Upper lobe of left lung (tissue), 6 donors: ENCODE results near the gene RERE. TPM values are rescaled to one million over a fixed set of nuclear protein-coding genes. Genes with fewer than 3 reads are reported as not detected.

Experiments used
- ATAC-seq, 2 donors: fragments of 200-7000 bp; cut with Tn5 transposase; one replicate each; pipeline ENCODE4 v1.9.1; 2022; ENCODE audit warnings: mild to moderate bottlenecking in 2 of 2, moderate library complexity in 2 of 2; ENCODE audit not compliant: low FRiP score in 2 of 2
- DNase-seq, 2 donors: peaks; one replicate each; pipeline ENCODE4 v3.0.0-alpha.2; 2019 to 2020
- H3K27ac ChIP-seq, 4 donors: fragments of 200-600 bp; sonication (generic); one replicate each; pipeline ENCODE4 v1.5.1; 2016 to 2019
- H3K27me3 ChIP-seq, 4 donors: fragments of 200-600 bp; sonication (generic); one replicate each; pipeline ENCODE4 v1.5.1; 2017 to 2019
- H3K36me3 ChIP-seq, 4 donors: fragments of 200-600 bp; sonication (generic); one replicate each; pipeline ENCODE4 v1.5.1; 2016 to 2019
- H3K4me1 ChIP-seq, 4 donors: fragments of 200-600 bp; sonication (generic); one replicate each; pipeline ENCODE4 v1.5.1; 2018 to 2019
- H3K4me3 ChIP-seq, 4 donors: fragments of 200-600 bp; sonication (generic); one replicate each; pipeline ENCODE4 v1.5.1; 2017 to 2019; ENCODE audit warnings: mild to moderate bottlenecking in 2 of 4, moderate library complexity in 1 of 4
- H3K9me3 ChIP-seq, 4 donors: fragments of 200-600 bp; sonication (generic); one replicate each; pipeline ENCODE4 v1.5.1; 2018 to 2019
- EP300 ChIP-seq, 4 donors: sonication (generic); formaldehyde crosslinking; IDR thresholded peaks; one replicate each; pipeline ENCODE4 v1.5.1; 2017; ENCODE audit warnings: antibody characterized with exemption in 4 of 4, control low read depth in 2 of 4
- POLR2A ChIP-seq, 4 donors: fragments of 450-650 bp; IDR thresholded peaks; one replicate each; pipeline ENCODE4 v1.5.1; 2016 to 2017; ENCODE audit warnings: antibody characterized with exemption in 4 of 4, mild to moderate bottlenecking in 2 of 4
- POLR2AphosphoS5 ChIP-seq, 2 donors: sonication (generic); formaldehyde crosslinking; IDR thresholded peaks; one replicate each; pipeline ENCODE4 v1.5.1; 2017; ENCODE audit warnings: antibody characterized with exemption in 2 of 2
- WGBS, 2 donors: methylation state at CpG; one replicate each; pipeline ENCODE4 v1.1.5; 2017 to 2018; 5-methylcytosine and 5-hydroxymethylcytosine counted together
- total RNA-seq, 6 donors: library from RNA; depleted of rRNA in 4 of 6; stranded (reverse); fragments of >200 nt in 4 of 6; gene quantifications; one replicate each; pipeline versions ENCODE4 v1.1.0 to v1.2.1, GENCODE V29; 2016 to 2021
- TF ChIP-seq, protein P1 (sequence below), 6 experiments: fragments of 450-650 bp in 4 of 6; fragments of 200-600 bp in 2 of 6; sonication (generic) in 2 of 6; IDR thresholded peaks; one replicate each; pipeline ENCODE4 v1.5.1; 2016 to 2019; ENCODE audit warnings: antibody characterized with exemption in 6 of 6
- donor health status: DM: no; HTN: no; CAD: no; lungs with moderate emphysema.
- donor health status: DM: no; HTN: yes; CAD: no; lungs with severe emphysema.

Gene RERE
- total RNA-seq, 6 donors from 2014 or later: 75.5 to 222 (median 104) TPM

DNA sequence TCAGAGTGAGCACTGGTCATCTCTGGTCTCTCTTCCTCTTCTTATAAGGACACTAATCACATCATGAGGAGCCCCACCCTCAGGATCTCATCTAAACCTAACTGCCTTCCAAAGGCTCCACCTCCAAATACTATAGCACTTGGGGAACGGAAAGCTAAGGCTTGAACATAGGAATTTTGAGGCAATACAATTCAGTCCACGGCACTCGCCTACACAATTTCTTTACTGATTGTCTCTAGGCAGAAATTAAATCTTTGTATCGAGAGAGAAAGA is 127.3 kb downstream of the RERE start:
- Histone ChIP-seq H3K36me3 (no peaks in the 10 kb centered on the region), H3K27me3 (no peaks in the 10 kb centered on the region), H3K9me3 (no peaks in the 10 kb centered on the region), H3K27ac (no peak overlapping the region), H3K4me3 (no peak overlapping the region), H3K4me1 (peaks cover 6 to 34% (median 16%) of the 10 kb centered on the region in 4 donors)
- DNase-seq (no peak), ATAC-seq (no peak)
- 97 to 98% methylated on average over 4 of the region's 4 CpGs for WGBS, 2 donors
- TF ChIP-seq EP300 (IDR thresholded peaks at IDR 0.05) (no peak), POLR2A (IDR thresholded peaks at IDR 0.05) (no peak), POLR2AphosphoS5 (IDR thresholded peaks at IDR 0.05) (no peak)
- TF ChIP-seq, protein P1, sequence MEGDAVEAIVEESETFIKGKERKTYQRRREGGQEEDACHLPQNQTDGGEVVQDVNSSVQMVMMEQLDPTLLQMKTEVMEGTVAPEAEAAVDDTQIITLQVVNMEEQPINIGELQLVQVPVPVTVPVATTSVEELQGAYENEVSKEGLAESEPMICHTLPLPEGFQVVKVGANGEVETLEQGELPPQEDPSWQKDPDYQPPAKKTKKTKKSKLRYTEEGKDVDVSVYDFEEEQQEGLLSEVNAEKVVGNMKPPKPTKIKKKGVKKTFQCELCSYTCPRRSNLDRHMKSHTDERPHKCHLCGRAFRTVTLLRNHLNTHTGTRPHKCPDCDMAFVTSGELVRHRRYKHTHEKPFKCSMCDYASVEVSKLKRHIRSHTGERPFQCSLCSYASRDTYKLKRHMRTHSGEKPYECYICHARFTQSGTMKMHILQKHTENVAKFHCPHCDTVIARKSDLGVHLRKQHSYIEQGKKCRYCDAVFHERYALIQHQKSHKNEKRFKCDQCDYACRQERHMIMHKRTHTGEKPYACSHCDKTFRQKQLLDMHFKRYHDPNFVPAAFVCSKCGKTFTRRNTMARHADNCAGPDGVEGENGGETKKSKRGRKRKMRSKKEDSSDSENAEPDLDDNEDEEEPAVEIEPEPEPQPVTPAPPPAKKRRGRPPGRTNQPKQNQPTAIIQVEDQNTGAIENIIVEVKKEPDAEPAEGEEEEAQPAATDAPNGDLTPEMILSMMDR (IDR thresholded peaks at IDR 0.05): no peak

- Histone ChIP-seq H3K27me3 (no peaks in the 10 kb centered on the region), H3K9me3 (no peaks in the 10 kb centered on the region), H3K36me3 (no peaks in the 10 kb centered on the region), H3K4me3 (no peak overlapping the region), H3K27ac (no peak overlapping the region), H3K4me1 (peaks cover 6 to 34% (median 18%) of the 10 kb centered on the region in 4 donors)
- TF ChIP-seq EP300 (IDR thresholded peaks at IDR 0.05) (no peak), POLR2AphosphoS5 (IDR thresholded peaks at IDR 0.05) (no peak), POLR2A (IDR thresholded peaks at IDR 0.05) (no peak)
- TF ChIP-seq, protein P1 (IDR thresholded peaks at IDR 0.05): no peak
- whole genome bisulfite sequencing, 2 donors: 91 to 93% methylated on average over 6 of the region's 6 CpGs
- ATAC-seq (no peak), DNase-seq (no peak)
Measured at GRCh38 chr1:8689431-8690252, 127.8 kb downstream of the RERE start.

- Histone ChIP-seq H3K27ac (peak overlapping the region in 2 of 4 donors; percentile 1 to 79), H3K9me3 (no peaks in the 10 kb centered on the region), H3K36me3 (no peaks in the 10 kb centered on the region), H3K27me3 (no peaks in the 10 kb centered on the region), H3K4me1 (peaks cover 6 to 29% (median 20%) of the 10 kb centered on the region in 4 donors), H3K4me3 (no peak overlapping the region)
- WGBS, 2 donors: 71 to 79% methylated on average over 2 of the region's 2 CpGs
- ATAC-seq: no peak
- no peak for TF ChIP-seq POLR2AphosphoS5 (IDR thresholded peaks at IDR 0.05)
- TF ChIP-seq EP300 (IDR thresholded peaks at IDR 0.05): no peak
- TF ChIP-seq, protein P1 (IDR thresholded peaks at IDR 0.05): no peak
- no peak for TF ChIP-seq POLR2A (IDR thresholded peaks at IDR 0.05)
- no peak for DNase-seq
Measured at GRCh38 chr1:8687538-8687937, 129.9 kb downstream of the RERE start.

DNA sequence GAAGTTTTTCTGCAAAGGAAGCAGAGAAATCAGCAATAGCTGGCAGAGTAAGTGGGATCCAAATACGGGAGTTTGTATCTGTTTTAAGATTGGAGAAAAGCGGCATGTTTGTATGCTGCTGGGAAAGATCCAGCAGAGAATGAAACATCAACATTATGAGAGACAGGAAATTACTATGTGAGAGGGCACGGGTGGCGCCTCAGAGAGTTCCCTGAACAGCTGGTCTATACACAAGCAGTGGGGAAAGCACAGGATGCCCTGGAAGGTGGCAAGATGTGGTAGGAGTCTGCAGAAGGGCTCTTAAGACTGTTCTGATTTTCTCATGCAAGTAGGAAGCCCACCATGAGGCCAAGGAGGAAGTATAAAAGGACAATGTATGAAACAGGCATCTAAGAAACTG is 130.4 kb downstream of the RERE start:
- ATAC-seq: no peak

More for the DNA sequence above, 130.4 kb downstream of the RERE start:
- no peak for DNase-seq
- no peaks in the 10 kb centered on the region for H3K36me3 ChIP-seq
- WGBS, 2 donors: 24 to 29% methylated on average over 4 of the region's 4 CpGs
- H3K9me3 ChIP-seq: no peaks in the 10 kb centered on the region
- H3K4me3 ChIP-seq: no peak overlapping the region
- H3K27me3 ChIP-seq: no peaks in the 10 kb centered on the region
- H3K4me1 ChIP-seq: peaks cover 8 to 32% (median 20%) of the 10 kb centered on the region in 4 donors
- H3K27ac ChIP-seq: peak overlapping the region in 3 of 4 donors; percentile 1 to 79 (median 12)
- TF ChIP-seq POLR2AphosphoS5 (IDR thresholded peaks at IDR 0.05): peak in 1 of 2 donors; percentile 14
- no peak for TF ChIP-seq POLR2A (IDR thresholded peaks at IDR 0.05)
- TF ChIP-seq, protein P1 (IDR thresholded peaks at IDR 0.05): no peak
- TF ChIP-seq EP300 (IDR thresholded peaks at IDR 0.05): no peak
